ENCODE measurements around the gene LSM8.

DNA sequence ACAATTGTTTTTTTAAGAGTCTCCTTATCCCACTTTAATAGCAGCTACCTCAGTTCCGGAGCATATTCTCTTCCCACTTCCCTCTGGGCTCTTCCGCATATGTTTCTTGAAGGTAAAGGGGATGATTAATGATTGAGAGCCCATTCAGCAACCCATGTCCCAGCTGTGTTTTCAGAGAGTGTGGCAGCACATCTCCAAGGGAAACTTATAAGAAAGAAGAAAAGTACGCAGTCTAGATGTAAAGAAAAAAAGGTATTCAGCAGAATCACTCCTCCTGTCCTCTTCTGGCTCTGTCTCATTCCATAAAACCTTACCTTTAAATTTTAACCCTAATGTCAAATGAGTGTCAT, 30.8 kb downstream of the LSM8 start:
- TF ChIP-seq POLR2A (IDR thresholded peaks at IDR 0.05; ENCODE audit: low read depth, low read length) = no peak
- TF ChIP-seq, protein P1, sequence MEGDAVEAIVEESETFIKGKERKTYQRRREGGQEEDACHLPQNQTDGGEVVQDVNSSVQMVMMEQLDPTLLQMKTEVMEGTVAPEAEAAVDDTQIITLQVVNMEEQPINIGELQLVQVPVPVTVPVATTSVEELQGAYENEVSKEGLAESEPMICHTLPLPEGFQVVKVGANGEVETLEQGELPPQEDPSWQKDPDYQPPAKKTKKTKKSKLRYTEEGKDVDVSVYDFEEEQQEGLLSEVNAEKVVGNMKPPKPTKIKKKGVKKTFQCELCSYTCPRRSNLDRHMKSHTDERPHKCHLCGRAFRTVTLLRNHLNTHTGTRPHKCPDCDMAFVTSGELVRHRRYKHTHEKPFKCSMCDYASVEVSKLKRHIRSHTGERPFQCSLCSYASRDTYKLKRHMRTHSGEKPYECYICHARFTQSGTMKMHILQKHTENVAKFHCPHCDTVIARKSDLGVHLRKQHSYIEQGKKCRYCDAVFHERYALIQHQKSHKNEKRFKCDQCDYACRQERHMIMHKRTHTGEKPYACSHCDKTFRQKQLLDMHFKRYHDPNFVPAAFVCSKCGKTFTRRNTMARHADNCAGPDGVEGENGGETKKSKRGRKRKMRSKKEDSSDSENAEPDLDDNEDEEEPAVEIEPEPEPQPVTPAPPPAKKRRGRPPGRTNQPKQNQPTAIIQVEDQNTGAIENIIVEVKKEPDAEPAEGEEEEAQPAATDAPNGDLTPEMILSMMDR (IDR thresholded peaks at IDR 0.05; ENCODE audit: extremely low read depth in 1 of 2, insufficient read depth in 1 of 2, low read depth in 1 of 2, low read length in 2 of 2) = no peak
- no peak for TF ChIP-seq POLR2AphosphoS5 (IDR thresholded peaks at IDR 0.05; ENCODE audit: insufficient read depth, low read depth, low read length)
